OCI-LY1 (cell line): ENCODE data around the gene UVSSA.

ENCODE experiments used
- H2AFZ ChIP-seq: fragments of 200-600 bp; sonication (generic), shearing (Covaris generic); 2 replicates; pipeline ENCODE4 v1.6.0; 2014; ENCODE audit warnings: antibody characterized with exemption, mild to moderate bottlenecking, low read length
- H3F3A ChIP-seq: fragments of 200-600 bp; sonication (generic), shearing (Covaris generic); 2 replicates; pipeline ENCODE4 v1.6.0; 2014; ENCODE audit warnings: mild to moderate bottlenecking, antibody characterized with exemption, low read length, moderate library complexity; ENCODE audit not compliant: insufficient read depth
- H3K27ac ChIP-seq: fragments of 200-600 bp; sonication (generic); 2 replicates; pipeline ENCODE4 v1.5.1; 2014; ENCODE audit warnings: low read length, mixed run types, mild to moderate bottlenecking, low read depth; ENCODE audit not compliant: poor library complexity, severe bottlenecking
- H3K27me3 ChIP-seq: fragments of 200-600 bp; sonication (generic); 2 replicates; pipeline ENCODE4 v1.6.0; 2014; ENCODE audit warnings: antibody characterized with exemption, mild to moderate bottlenecking, low read length, moderate library complexity; ENCODE audit not compliant: insufficient read depth
- H3K36me3 ChIP-seq: fragments of 200-600 bp; sonication (generic); 2 replicates; pipeline ENCODE4 v1.6.1; 2014; ENCODE audit warnings: mild to moderate bottlenecking, antibody characterized with exemption, low read length, moderate library complexity, mixed read lengths; ENCODE audit not compliant: insufficient read depth
- H3K4me1 ChIP-seq: fragments of 200-600 bp; sonication (generic); 2 replicates; pipeline ENCODE4 v1.5.1; 2014; ENCODE audit warnings: mild to moderate bottlenecking, low read length, moderate library complexity; ENCODE audit not compliant: insufficient read depth, severe bottlenecking
- H3K4me2 ChIP-seq: fragments of 200-600 bp; sonication (generic), shearing (Covaris generic); 2 replicates; pipeline ENCODE4 v1.6.1; 2014; ENCODE audit warnings: low read length
- H3K4me3 ChIP-seq: fragments of 200-600 bp; sonication (generic); 2 replicates; pipeline ENCODE4 v1.5.1; 2014; ENCODE audit warnings: low read length, low read depth, mild to moderate bottlenecking, mixed read lengths; ENCODE audit not compliant: poor library complexity, severe bottlenecking
- H3K79me2 ChIP-seq: fragments of 200-600 bp; shearing (Covaris generic); 2 replicates; pipeline ENCODE4 v1.6.1; 2016; ENCODE audit warnings: mixed run types, low read length, mixed read lengths; ENCODE audit not compliant: insufficient read depth
- H3K9ac ChIP-seq: fragments of 200-600 bp; sonication (generic), shearing (Covaris generic); 2 replicates; pipeline ENCODE4 v1.6.1; 2014; ENCODE audit warnings: mild to moderate bottlenecking, low read length, mixed read lengths
- H3K9me2 ChIP-seq: fragments of 200-600 bp; sonication (generic), shearing (Covaris generic); 2 replicates; pipeline ENCODE4 v1.6.1; 2014; ENCODE audit warnings: low read depth, mild to moderate bottlenecking, low read length, mixed read lengths
- H3K9me3 ChIP-seq: fragments of 200-600 bp; shearing (Covaris generic); 2 replicates; pipeline ENCODE4 v1.6.1; 2014; ENCODE audit warnings: low read length, mixed read lengths
- H4K20me1 ChIP-seq: fragments of 200-600 bp; sonication (generic), shearing (Covaris generic); 2 replicates; pipeline ENCODE4 v1.6.0; 2016; ENCODE audit warnings: mild to moderate bottlenecking, low read length; ENCODE audit not compliant: insufficient read depth
- EZH2 ChIP-seq: fragments of 200-600 bp; sonication (generic), shearing (Covaris generic); IDR thresholded peaks from 2 replicates; pipeline ENCODE4 v1.8.0; 2017; ENCODE audit warnings: borderline replicate concordance, mixed run types, mild to moderate bottlenecking, antibody characterized with exemption, low read length, moderate library complexity, mixed read lengths
- TF ChIP-seq, protein P1 (sequence below): fragments of 200-600 bp; sonication (generic), shearing (Covaris generic); IDR thresholded peaks from 2 replicates; pipeline ENCODE4 v1.5.1; 2017; ENCODE audit warnings: mild to moderate bottlenecking, antibody characterized with exemption, low read length, moderate library complexity, mixed read lengths

UVSSA gene

DNA sequence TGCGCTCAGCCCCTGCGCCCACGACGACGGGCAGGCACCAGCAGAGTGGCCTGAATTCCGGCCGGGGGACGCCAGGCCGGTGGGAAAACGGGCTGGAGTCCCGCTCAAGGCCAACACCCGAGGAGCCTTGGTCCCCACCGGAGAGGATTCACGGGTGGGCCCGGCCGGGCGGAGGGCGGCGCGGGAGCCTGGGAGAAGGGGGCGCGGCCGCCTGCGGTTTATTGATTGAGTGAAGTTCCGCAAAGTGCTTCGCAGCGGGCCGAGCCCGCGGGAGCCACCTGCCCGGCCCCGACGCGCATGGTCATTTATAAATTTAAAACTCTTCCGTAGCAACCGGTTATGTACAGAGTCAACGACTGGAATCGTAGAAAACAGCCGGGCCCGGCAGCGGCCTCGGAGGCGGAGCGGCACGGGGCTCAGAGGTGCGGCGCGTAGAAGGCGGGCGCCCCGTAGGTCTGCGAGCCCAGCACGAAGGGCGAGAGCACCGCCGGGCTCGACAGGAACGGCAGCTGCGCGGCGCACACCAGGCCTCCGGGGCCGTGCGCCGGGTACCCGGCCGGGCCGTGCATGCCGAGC is 55.6 kb downstream of the UVSSA start:
- H3K4me1 ChIP-seq = no peaks in the 10 kb centered on the region
- H3K79me2 ChIP-seq = no peaks in the 10 kb centered on the region
- no peak overlapping the region for H3K27ac ChIP-seq
- no peaks in the 10 kb centered on the region for H3K9me3 ChIP-seq
- no peak overlapping the region for H3K4me3 ChIP-seq
- H4K20me1 ChIP-seq = no peaks in the 10 kb centered on the region
- H3K36me3 ChIP-seq = no peaks in the 10 kb centered on the region
- no peak overlapping the region for H2AFZ ChIP-seq
- TF ChIP-seq, protein P1, sequence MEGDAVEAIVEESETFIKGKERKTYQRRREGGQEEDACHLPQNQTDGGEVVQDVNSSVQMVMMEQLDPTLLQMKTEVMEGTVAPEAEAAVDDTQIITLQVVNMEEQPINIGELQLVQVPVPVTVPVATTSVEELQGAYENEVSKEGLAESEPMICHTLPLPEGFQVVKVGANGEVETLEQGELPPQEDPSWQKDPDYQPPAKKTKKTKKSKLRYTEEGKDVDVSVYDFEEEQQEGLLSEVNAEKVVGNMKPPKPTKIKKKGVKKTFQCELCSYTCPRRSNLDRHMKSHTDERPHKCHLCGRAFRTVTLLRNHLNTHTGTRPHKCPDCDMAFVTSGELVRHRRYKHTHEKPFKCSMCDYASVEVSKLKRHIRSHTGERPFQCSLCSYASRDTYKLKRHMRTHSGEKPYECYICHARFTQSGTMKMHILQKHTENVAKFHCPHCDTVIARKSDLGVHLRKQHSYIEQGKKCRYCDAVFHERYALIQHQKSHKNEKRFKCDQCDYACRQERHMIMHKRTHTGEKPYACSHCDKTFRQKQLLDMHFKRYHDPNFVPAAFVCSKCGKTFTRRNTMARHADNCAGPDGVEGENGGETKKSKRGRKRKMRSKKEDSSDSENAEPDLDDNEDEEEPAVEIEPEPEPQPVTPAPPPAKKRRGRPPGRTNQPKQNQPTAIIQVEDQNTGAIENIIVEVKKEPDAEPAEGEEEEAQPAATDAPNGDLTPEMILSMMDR = no peak
- TF ChIP-seq EZH2 = no peak
- H3K9ac ChIP-seq = no peak overlapping the region
- no peaks in the 10 kb centered on the region for H3K9me2 ChIP-seq
- H3K27me3 ChIP-seq = no peaks in the 10 kb centered on the region
- H3F3A ChIP-seq = no peaks in the 10 kb centered on the region
- no peak overlapping the region for H3K4me2 ChIP-seq

DNA sequence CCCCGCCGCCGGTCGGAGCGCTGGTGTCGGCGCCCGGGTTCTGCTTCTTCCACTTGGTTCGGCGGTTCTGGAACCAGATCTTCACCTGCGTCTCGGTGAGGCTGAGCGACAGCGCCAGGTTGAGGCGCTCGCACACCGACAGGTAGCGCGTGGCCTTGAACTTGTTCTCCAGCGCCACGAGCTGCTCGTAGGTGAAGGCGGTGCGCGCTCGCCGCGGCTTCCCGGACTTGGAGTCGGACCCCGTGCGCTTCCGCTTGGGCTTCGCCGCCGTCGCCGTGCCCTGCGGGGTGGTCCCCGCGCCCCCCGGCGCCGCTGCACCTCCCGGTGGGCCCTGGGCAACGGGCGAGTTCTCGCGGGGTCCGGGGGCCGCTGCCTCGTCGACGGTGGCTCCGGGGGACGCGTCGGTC is 56.2 kb downstream of the UVSSA start:
- Histone ChIP-seq H3K27me3 (no peaks in the 10 kb centered on the region), H3K9me3 (no peaks in the 10 kb centered on the region), H2AFZ (no peak overlapping the region), H3K4me1 (no peaks in the 10 kb centered on the region), H3K9ac (no peak overlapping the region), H4K20me1 (no peaks in the 10 kb centered on the region), H3K4me3 (no peak overlapping the region), H3K4me2 (no peak overlapping the region), H3F3A (no peaks in the 10 kb centered on the region), H3K36me3 (no peaks in the 10 kb centered on the region), H3K27ac (no peak overlapping the region), H3K9me2 (no peaks in the 10 kb centered on the region), H3K79me2 (no peaks in the 10 kb centered on the region)
- TF ChIP-seq EZH2 = no peak

DNA sequence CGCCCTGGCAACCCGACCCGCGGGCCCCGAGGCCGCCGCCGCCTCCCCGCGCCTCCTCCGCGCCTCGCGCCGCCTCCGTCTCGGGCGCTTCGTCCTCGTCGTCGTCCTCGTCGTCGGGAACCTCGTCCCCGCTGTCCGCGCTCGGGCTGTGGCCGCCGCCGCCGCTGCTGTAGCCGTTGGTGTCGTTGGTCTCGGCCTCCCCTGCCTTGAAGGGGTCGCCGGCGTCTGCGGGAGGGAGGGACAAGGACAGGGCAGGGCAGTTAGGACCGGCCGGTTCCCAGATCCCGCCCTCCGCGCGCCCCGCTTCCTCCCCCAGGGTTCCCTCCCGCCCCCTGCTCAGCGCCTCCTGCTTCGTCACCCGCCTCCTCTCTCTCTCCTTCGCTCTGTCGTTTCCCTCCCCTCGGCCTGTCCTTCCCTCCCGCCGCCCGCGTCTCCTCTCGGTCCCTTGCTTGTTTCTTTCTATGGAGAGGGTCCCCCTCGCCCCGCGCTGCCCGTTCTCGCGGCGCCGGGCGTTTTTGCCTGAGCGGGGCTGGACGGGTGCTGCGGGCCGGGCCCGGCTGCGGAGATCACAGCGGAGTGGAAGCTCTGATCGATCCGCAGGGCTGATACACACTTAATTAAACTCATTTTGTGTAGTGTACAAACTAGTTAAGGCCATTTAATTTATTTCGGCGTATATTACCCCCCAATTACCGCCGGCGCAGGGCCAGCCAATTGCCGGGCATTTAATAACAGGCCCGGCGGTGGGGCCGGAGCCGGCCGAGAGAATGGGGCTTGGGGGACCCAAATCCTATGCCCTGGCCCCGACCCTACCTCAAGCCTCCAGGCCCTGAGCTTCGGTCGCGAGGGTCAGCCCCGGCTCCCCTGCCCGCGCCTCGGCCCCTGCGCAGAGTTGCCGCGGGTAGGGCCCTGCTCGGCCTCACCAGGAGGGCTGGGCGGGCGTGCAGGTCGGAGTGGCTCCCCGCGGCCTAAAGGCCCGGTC is 56.9 kb downstream of the UVSSA start:
- H3K27ac ChIP-seq = no peak overlapping the region
- H2AFZ ChIP-seq = no peak overlapping the region
- no peaks in the 10 kb centered on the region for H3F3A ChIP-seq
- H3K79me2 ChIP-seq = no peaks in the 10 kb centered on the region
- H3K9ac ChIP-seq = no peak overlapping the region
- H3K4me1 ChIP-seq = no peaks in the 10 kb centered on the region
- H3K27me3 ChIP-seq = no peaks in the 10 kb centered on the region
- H3K4me2 ChIP-seq = no peak overlapping the region
- no peaks in the 10 kb centered on the region for H3K36me3 ChIP-seq
- H3K9me3 ChIP-seq = no peaks in the 10 kb centered on the region
- no peaks in the 10 kb centered on the region for H4K20me1 ChIP-seq
- no peak overlapping the region for H3K4me3 ChIP-seq
- TF ChIP-seq, protein P1 = no peak
- no peak for TF ChIP-seq EZH2
- no peaks in the 10 kb centered on the region for H3K9me2 ChIP-seq
